NCI-H2107 (cell line): ENCODE measurements around the gene LIMS1.
"Not testable (repeated sequence)": the region's sequence is repeated elsewhere in the genome, so short reads cannot be mapped to it uniquely, and the experiment has no call there.

Experiments used
- DNase-seq: peaks from one replicate; lab custom pipeline; 2025; lab: John Stamatoyannopoulos, UW

LIMS1 gene

GRCh38 chr2:108634576-108635160 is 100.4 kb downstream of the LIMS1 start:
- DNase-seq = no peak

DNA sequence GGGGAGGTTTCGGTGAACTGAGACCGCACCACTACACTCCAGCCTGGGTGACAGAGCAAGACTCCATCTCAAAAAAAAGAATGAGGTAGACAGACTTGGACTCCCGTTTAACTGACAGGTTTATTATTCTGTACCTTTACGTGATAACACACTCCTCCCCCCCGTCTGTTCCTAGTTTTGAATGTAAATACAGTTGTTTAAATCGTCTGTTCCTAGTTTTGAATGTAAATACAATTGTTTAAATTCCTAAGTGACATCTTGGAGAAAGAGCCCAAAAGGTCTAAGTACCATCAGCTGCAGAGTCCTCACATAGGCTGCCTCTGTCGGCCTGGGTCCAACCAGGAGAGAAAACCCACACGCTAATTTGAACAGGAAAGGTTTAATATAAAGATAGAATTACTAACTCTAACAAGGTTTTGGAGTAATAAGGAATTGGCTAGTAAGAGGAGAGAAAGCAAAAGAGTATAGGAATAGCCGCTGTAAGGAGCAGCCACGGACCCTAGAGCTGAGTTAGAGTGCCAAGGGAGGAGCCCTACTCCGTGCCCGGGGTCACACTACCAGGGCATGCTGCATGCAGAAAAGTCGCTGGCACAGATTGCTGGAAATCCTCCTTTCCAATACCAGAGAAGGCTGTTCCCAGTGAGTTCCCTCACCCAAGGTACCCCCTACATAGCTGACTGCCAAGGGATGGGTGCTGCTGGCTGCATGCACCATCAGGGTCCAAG is 101.5 kb downstream of the LIMS1 start:
- DNase-seq = no peak

DNA sequence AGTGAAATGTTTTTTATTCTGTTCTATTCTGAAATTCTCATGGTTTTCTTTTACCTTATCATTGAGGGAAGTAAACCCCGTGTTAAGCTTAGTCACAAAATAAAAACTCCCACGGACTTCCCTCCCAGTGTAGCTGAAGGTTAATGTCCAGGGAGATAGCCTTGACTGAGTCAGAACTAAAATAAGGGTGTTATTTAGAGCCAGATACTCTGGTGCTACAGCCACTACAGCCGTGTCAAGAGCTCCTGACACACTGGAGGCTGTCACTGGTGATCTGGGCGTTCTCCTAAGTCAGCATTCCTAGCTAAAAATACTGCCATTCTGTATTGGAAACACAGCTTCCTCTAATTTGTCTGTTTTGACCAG is 103.0 kb downstream of the LIMS1 start:
- no peak for DNase-seq

- DNase-seq = no peak
Observed at GRCh38 chr2:108640731-108641130, 106.5 kb downstream of the LIMS1 start.

GRCh38 chr2:108641756-108642155 is 107.5 kb downstream of the LIMS1 start:
- no peak for DNase-seq

DNA sequence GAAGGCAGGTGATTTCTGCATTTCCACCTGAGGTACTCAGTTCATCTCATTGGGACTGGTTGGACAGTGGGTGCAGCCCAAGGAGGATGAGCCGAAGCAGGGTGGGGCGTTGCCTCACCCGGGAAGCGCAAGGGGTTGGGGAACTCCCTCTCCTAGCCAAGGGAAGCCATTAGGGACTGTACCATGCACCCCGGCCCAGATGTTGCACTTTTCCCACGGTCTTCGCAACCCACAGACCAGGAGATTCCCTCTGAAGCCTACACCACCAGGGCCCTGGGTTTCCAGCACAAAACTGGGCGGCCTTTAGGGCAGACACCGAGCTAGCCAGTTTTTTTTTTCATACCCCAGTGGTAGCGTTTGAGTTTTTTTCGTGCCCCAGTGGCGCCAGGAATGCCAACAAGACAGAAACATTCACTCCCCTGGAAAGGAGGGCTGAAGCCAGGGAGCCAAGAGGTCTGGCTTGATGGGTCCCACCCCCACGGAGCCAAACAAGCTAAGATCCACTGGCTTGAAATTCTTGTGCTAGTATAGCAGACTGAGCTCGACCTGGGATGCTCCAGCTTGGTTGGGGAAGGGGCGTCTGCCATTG is 109.1 kb downstream of the LIMS1 start:
- DNase-seq = no peak

- not testable (repeated sequence) for DNase-seq
Observed at GRCh38 chr2:108643862-108644261, 109.6 kb downstream of the LIMS1 start.

GRCh38 chr2:108644446-108644845 is 110.2 kb downstream of the LIMS1 start:
- DNase-seq = not testable (repeated sequence)

GRCh38 chr2:108648796-108649195 is 114.5 kb downstream of the LIMS1 start:
- not testable (repeated sequence) for DNase-seq

- not testable (repeated sequence) for DNase-seq
Observed at GRCh38 chr2:108650465-108650864, 116.2 kb downstream of the LIMS1 start.

GRCh38 chr2:108651468-108651867 is 117.2 kb downstream of the LIMS1 start:
- not testable (repeated sequence) for DNase-seq

DNA sequence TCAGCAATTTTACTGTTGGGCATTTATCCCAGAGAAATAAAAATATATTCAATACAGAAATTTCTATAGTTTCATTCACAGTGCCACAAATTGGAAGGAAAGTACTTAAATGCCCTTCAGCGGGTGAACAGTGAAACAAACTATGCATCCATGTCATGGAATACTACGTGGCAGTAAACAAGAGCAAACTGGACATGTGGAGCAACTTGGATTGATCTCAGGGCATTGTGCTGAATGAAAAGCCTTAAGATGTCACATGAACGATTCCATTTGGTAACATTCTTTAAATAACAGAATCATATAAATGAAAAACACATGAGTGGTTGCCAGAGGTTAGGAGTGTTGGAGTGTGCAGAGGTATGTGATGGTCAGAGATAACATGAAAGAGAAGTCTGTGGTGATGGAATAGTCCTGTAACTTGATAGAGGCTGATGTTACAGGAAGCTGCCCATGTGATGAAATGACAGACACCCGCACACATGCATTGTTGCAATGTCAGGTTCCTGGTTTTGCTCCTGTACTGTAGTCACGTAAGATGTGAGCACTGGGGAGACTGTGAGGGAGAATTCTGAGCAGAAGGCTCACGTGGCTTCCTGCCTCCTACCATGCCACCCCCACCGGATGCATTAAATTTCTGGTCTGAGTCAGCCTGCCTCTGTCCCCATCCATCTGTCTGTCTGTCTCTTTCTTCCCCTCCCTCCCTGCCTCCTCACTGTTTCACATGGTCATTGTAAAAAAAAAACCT is 118.1 kb downstream of the LIMS1 start:
- not testable (repeated sequence) for DNase-seq

GRCh38 chr2:108653425-108653824 is 119.2 kb downstream of the LIMS1 start:
- not testable (repeated sequence) for DNase-seq

DNA sequence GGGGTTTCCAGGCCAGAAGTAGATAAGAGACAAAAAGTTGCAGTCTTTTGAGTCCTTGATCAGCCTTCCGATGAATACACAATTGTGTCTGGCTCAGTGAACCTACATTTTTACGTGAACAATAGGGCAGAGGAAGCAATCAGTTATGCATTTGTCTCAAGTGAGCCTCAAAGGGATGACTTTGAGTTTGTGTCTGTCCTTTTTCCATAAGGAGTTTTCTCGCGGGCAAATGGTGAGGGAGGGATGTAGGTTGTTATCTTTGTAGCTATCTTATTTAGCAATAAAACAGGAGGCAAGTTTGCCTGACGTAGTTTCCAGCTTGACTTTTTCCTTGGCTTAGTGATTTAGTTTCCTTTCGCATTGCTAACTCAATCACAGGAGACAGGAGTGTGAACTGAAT is 119.6 kb downstream of the LIMS1 start:
- not testable (repeated sequence) for DNase-seq

DNA sequence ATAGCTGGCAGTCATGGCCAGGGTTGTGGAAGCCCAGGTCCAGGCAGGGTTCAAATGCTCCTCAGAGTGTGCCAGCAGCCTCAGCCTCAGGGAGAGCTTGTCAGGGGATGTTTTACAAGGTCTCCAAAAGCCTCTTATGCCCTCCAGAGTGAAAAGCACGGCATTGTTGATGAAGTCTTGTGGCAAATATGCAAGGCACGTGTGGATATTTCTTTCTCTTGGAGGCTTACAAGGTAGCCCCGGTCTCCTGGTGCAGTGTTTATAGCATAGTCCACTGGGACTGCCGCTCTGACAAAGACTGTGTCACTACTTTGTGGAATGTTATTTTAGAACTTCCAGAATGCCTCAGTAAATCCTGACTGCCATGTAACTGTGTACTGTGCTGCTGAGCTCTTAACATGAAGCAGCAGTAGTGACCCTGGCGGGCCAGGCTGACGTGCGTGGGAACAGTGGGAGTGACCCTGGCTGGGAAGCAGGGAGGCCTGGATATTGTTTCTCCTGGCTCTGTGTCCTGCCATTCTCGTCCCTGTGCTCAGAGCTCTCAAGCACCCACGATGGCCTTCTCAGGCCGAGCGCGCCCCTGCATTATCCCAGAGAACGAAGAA is 120.4 kb downstream of the LIMS1 start:
- DNase-seq = not testable (repeated sequence)

GRCh38 chr2:108655270-108655669 is 121.0 kb downstream of the LIMS1 start:
- not testable (repeated sequence) for DNase-seq

- DNase-seq = not testable (repeated sequence)
Observed at GRCh38 chr2:108656282-108656681, 122.0 kb downstream of the LIMS1 start.

DNA sequence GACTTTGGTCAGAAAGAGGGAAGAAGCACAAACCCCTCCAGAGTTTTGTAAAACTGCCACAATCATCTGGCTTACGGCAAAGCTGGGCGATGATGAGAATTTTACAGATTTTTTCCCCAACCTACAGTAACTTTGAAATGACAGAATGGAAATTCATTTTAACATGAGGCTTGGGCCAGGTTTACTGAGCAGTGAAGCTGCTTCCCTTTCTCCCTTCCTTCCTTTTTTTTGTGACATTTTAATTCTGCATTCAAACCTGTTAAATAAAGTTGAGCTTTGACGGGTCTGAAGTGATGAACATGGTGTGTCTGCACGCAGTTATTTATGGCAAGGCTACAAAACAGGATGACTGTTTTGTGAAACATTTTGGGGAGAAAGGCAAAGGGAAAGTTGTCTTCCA is 123.2 kb downstream of the LIMS1 start:
- DNase-seq = not testable (repeated sequence)

- DNase-seq = not testable (repeated sequence)
Observed at GRCh38 chr2:108658553-108658952, 124.3 kb downstream of the LIMS1 start.

GRCh38 chr2:108661493-108661892 is 127.2 kb downstream of the LIMS1 start:
- not testable (repeated sequence) for DNase-seq

GRCh38 chr2:108662207-108662612 is 127.9 kb downstream of the LIMS1 start:
- not testable (repeated sequence) for DNase-seq

- not testable (repeated sequence) for DNase-seq
Observed at GRCh38 chr2:108663346-108663745, 129.1 kb downstream of the LIMS1 start.
